COLO668 (cell line): ENCODE measurements around the gene PBX1.
A peak's percentile ranks its signal among the peaks of the same experiment; 100 is the strongest.

Source experiments
- DNase-seq: peaks from one replicate; lab custom pipeline; 2025; ENCODE audit not compliant: unreplicated experiment; lab: John Stamatoyannopoulos, UW

The PBX1 gene

DNA sequence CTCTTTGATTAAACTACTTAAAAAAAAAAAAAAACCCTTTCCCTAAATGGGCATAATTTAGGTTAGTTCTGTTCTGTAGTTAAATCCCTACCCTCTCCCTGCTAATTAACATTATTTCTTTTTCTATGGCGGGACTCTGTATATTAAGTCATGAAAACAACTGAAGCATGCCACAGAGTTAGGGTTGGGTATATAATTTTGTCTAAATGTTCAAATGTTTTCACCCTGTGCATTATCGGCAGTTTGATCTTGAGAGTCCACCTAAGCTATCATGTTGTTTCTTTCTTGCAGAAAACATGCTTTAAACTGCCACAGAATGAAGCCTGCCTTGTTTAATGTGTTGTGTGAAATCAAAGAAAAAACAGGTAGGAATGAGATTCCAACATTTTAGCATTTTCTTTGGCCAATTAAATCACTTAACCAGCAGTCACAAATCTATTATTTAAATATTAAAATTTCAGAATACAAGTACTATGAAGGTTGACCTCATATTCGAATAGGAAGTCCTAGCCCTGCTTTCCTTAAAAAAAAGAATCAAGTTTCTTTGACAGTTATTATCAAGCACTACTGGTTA is 4.0 kb downstream of the PBX1 start:
- DNase-seq: no peak

DNA sequence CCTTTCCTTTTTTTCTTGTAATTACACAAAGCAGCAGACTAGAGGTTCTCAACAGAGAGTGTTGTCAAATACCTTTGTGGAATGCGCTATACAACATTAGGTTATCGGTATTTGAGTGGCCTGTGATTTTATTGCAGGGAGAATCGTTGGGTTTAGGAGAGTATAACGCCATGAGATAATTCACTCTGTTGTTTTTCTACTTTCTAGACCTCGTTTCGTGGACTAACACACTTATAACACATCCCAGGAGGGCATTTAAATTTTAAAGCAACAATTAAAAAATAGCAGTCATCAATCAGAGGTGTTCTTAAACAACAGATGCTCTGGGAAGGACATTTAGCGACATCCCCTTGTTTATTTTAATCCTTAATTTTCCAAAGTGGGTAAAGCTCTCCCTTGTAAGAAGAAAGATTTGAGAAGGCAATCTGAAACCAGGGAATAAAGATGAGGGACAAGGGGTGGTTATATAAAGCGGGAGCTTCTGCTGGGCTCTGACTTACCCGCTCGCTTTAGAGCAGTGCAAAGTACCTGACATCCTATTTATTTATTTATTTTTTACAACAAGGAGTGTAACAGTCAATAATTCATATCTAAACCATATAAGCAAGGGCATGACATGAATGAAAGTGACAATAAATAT is 4.9 kb downstream of the PBX1 start:
- DNase-seq: no peak

DNA sequence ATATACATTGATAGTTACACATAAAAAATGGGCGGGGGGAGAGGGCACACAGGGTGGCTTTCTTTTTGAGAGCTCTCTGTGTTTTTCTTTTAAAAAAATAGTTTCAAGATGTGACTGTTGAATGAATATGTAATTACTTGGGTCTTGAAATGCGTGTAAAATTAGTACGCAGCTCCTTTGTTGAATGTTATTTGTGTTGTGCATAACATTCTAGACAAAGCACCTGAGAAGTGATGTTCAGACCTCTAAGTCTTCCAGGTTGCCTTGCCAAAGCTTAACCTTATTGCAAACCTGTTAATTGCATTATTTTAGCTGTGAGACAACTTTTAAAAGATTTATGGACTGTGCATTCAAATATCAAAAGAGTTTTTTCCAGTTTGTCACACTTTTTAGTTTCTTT is 5.4 kb downstream of the PBX1 start:
- no peak for DNase-seq

DNA sequence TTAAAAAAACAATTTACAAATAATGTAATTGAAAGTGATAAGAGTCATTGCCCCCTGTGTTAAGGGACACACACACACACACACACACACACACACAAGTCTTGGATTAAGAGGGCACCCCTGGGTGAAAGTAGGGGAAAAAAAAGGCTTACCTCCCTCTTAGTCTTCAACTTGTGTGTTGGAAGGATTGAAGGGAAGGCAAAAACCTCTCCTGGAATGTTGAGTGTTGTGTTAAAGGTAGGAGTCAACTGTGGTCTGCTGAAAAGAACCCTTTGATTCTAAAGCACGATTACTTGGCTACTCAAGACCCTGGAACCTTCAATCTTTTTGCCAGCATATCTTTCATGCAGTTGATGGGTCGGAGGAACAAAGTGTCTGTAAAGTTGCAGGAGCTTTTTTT is 6.4 kb downstream of the PBX1 start:
- DNase-seq: no peak

DNA sequence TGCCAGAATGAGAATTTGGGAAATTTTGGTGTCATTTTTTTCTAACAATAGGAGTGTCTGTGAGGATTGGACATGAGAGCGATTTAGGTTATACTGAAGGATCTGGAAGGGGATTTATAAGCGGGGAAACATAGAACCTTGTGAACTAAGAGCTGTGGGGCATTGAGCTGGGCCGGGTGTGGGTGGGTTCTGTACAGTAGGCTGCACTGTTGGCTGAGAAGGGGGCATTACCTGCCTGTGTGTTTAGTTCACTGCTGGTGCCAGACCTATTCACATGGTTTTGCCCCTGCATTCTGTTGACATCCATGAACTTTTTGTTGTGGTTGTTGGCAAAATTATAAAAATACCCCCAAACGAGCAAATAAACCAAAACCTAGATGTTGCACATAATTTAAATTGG is 8.8 kb downstream of the PBX1 start:
- DNase-seq: no peak

DNA sequence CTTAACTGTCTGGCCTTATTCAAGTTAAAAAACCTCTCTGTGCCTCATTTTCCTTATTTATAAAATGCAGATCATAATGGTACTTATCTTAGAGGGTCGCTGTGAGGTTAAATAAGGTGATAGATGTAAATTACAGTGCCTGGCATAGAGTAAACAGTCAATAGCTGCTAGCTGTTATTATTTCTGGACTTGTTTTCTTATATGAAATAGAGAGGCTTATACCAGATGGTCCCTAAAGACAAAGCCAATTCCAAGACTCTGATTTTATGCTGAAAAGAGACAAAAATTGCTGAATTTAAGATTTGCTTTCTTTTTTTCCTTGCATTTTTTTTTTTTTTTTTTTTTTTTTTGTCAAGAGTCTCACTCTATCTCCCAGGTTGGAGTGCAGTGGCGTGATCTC is 10.3 kb downstream of the PBX1 start:
- DNase-seq: no peak

DNA sequence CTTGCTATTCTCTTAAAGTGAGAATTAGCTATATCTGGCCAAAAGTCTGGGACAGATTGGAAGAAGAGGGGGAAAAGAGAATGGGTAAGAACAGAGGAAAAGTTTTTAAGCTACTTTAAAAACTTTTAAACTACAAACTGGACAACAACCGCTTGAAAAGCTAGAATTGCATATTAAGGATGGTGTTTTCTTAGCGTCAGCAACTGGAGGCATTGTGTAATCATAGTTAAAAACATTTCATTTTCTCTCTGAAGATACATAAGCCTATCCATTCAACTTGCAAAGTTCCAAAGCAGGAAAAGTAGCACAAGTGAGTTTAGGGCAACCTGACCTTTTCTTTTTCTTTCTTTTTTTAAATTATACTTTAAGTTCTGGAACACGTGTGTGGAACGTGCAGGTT is 10.9 kb downstream of the PBX1 start:
- DNase-seq: no peak

DNA sequence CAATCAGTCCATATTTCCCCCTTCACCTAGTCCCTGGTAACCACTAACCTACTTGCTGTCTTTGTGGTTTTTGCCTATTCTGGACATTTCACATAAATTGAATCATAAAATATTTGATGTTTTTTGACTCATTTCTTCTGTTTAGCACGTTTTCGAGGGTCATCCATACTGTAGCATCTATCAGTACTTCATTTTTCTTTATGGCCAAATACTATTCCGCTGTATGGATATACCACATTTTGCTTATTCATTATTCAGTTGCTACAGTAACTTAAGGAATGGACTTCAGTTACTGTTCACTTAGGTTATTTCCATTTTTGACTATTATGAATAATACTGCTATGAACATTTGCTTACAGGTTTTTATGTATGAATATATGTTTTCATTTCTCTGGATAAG is 12.3 kb downstream of the PBX1 start:
- no peak for DNase-seq

DNA sequence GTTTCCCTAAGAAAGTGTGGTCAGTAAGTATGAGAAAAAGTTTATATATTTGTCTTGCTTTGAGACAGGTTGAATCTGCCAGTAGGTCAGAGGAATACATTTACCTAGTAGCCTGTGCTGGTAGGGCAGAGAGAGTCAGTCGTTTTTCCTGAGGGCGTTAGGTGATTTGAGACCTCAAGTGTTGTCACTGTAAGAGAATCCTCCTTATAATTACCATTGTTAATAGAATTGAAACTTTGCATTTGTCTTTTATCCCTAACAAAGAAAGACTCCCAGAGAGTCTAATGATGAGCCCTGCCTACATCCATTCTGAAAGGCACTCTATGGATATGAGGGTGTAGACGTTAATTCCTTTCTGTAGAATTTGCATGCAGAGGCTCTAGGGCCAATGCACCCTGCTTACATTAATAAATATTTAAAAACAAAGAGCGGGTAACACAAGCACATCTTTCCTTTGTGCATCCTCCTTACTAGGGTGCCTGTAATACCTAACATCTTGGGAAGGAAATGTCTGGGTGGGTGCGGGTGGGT is 16.4 kb downstream of the PBX1 start:
- no peak for DNase-seq

DNA sequence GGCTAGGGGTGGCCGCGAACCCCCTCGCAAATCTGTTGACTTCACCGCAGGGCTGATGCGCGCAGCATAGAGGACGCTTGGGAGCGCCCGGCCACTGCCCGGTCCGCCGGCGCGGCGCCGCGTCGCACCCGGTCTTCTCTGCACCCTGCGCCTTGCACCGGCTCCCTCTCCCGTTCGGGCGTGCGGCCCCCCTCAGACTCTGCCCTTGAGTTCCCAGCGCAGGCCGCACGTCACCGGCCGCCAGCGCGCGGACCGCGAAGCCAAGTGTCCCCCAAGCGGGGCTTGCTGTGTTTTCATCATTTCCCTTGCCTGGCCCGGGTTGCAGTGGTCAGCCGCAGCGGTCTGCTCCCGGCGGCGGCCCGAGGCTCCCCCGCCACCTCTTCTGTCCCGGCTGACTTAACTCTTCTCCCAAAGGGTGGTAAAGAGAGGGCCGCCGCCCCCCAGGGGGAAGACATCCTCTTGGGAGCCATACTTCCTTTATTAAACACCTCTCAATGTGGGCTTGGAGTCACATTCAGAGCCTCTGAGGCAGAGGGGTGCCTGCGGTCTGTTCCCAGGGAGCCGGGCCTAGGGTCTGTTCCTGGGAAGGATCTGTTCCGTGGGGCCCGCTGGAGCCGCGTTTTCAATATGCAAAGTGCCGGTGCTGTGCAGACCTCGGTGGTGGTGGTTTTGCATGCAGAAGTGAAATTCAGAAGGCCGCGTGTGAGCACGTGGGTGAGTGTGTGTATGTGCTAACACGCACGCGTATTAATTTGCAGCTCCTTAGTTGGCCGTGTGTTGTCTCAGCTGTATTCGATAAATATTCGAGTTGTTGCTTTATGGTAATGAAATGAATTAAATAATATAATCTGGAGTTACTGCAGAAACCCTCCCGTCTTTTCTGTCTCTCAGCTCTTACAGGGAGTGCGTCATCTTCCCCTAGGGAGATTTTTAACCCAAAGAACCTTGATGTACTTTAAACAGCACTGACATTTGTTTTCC is 17.6 kb downstream of the PBX1 start:
- DNase-seq: no peak

DNA sequence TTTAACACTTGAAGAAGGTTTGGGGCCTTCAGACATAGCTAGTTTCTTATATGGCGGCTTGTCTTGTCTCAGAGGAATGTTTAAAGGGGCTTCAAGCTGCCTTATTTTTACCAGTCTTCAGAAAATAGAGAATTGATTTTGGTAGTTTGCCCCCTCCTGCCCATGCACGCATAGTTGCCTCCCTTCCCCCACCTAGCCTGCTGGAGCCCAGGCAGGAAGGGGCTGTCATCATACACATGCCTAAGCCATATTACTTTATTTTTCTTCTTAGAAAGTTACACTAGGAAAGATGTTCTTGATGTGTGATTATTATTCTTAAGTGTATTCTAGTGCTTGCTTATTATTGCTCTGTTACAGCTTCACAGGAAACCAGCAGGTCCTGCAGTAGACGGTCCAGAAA is 18.3 kb downstream of the PBX1 start:
- DNase-seq: no peak

DNA sequence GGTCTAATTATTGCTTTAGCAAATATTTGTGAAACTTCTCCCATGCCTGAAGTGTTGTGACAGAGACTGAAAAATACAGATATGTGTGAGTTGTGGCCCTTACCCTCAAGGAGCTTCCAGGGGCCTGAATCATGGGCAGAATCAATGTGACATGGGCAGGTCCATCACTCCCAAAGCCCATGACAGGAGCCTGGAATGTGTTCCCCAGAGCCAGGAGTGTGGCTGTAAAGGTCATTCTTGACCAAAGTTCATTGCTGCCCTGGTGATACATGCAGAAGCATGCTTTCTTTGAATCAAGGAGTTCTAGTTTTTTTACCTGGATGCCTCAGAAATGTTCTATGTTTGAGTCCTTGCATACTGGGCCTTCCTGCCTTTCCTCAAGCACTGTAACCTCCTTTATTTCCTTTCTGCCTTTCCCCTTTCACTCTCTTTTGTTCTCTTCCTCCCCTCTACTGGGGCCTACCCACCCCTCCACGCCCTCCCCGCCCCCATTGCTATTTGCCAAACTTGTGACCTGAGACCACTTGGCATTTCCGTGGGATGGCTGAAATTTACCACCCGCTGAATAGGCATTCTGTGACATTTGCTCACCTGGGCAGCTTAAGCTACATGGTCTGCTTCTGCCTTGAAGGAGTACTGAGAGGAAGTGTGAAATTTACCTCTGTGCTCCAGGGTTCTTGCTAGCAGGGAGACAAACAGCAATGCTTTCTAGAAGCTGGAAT is 19.7 kb downstream of the PBX1 start:
- DNase-seq: no peak

DNA sequence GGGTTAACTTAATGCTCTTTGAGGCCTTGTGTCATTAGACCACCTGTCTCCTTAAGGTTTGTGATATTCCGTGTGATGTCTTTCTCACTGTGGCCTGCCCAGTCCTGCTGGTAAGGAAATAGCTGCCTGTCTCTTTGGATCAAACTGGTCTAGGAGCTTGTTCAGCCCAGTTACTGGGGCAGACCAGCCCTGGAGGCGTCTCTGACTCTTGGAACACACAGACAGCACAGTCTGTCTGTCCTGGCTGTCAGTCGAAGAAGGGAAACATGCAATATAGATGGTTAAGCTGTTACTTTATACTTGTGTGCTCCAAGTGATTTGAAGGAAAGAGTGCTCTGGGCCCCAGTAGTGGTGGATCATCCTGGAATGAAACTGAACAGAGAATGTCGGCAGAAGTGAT is 20.4 kb downstream of the PBX1 start:
- DNase-seq: no peak

DNA sequence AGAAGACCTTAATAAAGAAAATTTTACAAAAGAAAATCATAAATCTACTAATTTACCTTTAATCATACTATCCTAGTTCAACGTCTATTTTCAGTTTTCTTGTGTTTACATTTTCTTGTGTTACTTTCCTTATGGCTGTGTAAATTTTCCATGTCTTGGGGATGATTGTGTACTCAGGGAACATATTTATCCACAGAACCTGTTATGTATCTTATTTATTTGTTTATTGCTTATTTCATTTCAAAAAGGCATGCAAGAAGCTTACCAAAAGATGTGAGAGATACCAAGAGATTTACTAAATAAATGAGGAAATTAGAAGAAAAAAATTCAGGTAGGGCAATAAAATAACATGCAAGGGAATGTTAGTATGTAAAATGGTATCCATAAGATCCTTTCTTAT is 22.8 kb downstream of the PBX1 start:
- no peak for DNase-seq

DNA sequence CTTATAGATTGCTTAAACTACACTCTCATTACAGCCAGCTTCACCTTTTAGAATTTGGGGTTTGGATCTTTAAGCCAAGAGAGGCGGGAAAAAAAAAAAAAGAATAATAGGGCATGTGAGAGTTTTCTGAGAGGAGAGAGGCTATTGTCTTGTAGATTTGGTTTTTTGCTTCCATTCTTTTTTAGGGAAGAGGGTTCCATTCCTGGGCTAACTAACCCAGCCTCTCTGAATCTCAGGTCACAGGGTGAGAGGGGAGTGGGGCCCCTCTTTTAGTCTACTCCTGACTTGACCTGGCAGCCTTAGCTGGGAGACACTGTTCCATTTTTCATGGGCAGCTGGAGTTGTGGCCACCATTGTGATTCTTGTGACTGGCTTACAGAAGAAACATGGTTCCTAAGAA is 24.2 kb downstream of the PBX1 start:
- DNase-seq: no peak

DNA sequence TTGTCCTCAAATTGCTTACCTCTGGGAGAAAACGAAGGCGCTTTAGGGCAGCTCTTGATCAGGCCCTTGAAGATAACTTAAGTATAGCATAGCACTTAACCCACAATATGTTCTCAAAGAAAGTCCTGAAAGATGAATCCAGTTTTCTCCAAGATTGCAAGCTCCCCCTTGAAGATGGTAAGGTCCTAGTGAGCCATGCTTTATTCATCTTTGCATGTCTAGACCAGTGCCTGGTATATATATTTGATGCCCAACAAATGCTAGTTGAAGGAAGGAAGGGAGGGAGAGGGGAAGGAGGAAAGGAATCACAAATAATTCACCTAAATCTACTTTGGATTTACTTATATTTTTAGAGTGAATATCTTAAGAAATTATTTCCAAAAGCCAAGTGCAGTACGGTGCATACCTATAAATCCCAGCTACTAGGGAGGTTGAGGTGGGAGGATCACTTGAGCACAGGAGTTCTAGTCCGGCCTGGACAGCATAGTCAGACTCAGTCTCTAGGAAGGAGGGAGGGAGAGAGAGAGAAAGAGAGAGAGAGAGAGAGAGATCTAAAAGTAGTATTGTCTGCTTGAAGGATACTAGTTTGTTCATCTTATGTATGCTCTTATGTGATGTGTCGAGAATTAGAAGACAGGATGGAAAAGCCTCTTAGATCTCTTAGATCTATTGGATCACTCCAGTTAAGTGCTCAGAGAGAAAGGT is 25.0 kb downstream of the PBX1 start:
- no peak for DNase-seq

DNA sequence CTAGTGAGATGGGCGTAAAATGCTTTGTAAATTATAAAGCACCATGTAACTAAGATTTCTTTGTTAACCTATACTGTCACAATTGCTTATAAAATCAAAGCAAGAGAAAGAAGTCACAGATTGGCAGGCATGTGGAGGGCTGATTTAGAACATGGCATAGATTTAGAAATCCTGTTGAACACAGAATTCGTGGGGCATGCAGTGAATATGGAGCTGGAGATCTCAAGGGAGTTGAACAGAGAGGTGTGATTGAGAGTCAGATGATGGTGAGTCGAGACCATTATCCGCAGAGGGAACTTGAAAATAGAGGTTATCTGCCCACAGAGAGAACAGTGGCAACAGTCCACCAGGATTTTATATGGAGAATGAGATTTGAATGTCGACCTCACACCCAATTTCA is 27.6 kb downstream of the PBX1 start:
- DNase-seq: no peak

DNA sequence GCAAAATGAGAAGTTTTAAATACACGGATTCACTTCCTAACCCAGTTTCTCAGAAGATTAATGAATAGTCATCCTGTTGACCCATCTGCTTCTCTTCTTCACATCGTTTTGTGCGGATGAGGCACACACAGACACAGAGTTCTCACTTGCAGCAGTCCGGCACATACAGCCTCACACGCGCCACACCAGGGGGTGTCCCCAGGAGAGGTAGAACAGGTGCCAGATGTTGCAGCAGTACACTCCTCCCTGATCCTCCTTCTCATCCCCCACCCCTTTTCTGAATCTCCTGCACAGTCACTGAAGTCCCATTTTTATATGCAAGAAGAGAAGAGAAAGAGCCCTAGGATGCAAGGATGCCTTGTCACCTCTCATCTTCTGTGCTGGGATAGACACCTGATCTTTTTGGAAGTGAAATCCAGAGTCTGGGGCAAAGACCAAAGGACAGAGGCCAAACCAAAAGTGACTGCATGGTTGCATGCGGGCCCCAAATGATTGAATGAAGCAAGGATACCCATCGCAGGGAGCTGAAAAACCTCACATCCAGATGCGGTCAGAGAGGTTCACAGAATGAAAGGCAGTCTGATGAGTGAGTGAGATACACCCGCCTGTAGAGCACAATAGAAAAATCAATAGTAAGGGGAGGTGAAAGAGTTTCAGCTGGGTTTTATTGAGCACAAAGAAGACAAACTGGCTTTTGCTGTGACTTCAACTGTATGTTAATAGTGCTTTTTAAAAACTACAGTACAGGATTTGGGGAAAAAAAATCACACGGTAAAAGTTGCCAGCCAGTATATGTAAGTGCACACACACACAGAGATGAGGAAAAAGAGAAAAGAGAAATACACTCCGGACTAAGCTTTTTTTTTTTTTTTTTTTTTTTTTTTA is 28.9 kb downstream of the PBX1 start:
- peak; percentile 26 for DNase-seq

DNA sequence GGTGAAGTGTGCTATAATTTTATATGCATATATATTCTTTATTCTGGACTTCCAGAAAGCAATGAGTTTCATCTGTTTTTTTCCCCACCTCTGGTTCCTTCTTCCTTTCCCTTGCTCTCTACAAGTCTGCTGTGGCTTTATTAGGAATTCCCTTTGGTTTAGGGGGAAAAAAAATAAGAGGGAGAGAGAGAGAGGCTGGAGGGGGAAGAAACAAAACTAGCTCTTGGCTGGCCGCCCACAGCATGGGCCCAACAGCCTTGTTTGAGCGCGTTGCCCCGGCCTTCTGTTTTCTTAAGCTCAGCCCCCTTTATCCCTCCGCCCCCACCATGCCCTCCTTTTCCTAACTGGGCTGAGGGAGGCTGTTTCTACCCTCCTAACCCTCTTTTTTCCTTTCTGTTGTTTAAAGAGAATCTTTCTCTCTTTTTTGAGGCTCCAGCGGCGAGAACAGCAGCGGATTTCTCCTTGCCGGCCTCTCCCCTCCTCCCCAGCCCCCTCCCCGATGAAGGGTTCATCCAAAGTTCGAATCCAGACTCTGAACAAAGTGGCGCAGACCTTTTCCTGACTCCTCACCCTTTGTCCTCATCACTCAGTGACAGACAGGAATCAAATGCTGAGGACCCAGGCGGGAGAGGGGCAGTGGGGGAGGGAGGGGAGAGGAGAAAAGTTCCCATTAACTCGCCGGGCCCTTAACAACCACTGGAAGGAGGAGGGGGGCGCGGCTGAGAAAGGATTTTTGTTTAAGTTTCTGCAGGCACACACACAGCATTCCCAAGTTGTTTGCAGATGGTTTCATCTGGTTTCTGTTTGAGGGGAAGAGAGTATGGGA is 29.7 kb downstream of the PBX1 start:
- no peak for DNase-seq
